ENCODE results near the gene SLC15A1. TPM values are rescaled to one million over a fixed set of nuclear protein-coding genes. Genes with fewer than 3 reads are reported as not detected.
A peak's percentile ranks its signal among the peaks of the same experiment; 100 is the strongest.

Gene SLC15A1
- total RNA-seq, 1 donor from 2014 or later: not detected

DNA sequence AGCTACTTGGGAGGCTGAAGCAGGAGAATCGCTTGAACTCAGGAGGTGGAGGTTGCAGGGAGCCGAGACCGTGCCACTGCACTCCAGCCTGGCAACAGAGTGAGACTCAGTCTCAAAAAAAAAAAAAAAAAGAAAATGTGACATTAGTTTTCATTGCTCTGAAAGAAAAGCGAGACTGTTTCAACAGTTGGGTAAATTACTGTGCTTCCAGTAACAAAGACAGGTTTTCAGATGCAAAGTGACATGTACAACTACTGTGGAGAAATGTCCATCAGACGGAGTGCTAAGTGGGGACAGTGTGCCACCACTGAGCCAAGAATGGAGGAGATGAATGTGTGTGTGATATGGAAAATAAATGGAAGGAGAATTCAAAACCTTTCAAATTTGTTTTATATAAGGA is 24.2 kb upstream of the SLC15A1 start:
- no peaks in the 10 kb centered on the region for H3K36me3 Mint-ChIP-seq (ENCODE audit: low read depth)
- no peaks in the 10 kb centered on the region for H3K4me1 Mint-ChIP-seq (ENCODE audit: low read depth)
- H3K9me3 Mint-ChIP-seq: peaks cover 2% of the 10 kb centered on the region
- no peak for DNase-seq (ENCODE audit: low spot score)
- peaks cover 2% of the 10 kb centered on the region for H3K27me3 Mint-ChIP-seq (ENCODE audit: insufficient read depth)
- H3K4me3 Mint-ChIP-seq: no peak overlapping the region
- no peak overlapping the region for H3K27ac Mint-ChIP-seq
- intact Hi-C loops (cut with micrococcal nuclease): no loop called here

DNA sequence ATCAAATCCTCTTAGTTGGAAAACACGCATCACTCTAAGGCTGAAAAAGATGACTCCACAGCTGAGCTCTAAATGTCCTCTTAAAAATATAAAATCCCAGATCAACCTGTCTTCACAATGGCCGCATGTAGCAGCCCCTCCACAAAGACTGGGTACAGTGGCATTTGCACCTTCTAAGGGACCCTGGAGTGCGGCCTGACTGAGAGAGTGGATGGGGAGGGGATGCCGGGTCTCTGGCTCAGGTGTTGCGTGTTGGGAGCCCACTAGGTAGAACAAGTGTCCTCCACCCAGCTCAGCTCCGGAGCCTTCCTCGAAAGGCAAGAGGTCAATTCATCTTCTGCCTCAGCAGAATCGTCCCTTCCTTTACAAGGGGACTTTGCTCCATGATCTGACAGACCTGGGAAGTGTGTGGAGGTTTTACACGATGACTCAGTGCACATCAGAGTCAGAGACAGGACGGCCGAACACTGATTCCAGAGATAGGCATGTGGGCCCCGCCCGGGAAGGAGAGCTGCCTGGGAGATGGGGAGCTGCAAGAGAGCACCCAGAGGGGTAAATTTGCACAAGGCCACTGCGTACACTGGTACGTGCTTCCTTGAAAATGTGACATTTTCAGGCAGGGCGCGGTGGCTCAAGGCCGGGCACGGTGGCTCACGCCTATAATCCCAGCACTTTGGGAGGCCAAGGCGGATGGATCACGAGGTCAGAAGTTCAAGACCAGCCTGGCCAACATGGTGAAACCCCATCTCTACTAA is 23.5 kb upstream of the SLC15A1 start:
- H3K9me3 Mint-ChIP-seq: peaks cover 8% of the 10 kb centered on the region
- no peaks in the 10 kb centered on the region for H3K4me1 Mint-ChIP-seq (ENCODE audit: low read depth)
- H3K36me3 Mint-ChIP-seq (ENCODE audit: low read depth): peaks cover 2% of the 10 kb centered on the region
- H3K4me3 Mint-ChIP-seq: no peak overlapping the region
- H3K27ac Mint-ChIP-seq: no peak overlapping the region
- intact Hi-C loops (cut with micrococcal nuclease): no loop called here
- H3K27me3 Mint-ChIP-seq (ENCODE audit: insufficient read depth): no peaks in the 10 kb centered on the region
- DNase-seq (ENCODE audit: low spot score): no peak

DNA sequence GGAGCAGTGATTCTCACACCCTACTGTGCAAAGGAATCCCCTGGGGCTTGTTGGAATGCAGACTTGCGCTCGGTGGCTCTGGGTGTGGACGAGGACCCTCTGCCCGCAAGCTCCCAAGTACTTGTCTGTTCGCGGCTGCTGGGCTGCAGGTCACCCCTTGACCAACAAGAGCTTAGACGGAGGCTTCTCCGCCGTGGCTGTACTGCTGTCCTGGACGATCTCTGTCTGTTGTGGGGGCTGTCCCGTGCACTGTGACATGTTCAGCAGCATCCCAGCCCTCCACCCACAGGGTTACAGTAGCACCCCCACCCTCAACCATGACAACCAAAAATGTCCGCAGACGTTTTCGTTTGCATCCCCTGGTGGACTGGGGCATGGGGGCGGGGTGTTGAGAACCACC is 22.9 kb upstream of the SLC15A1 start:
- Mint-ChIP-seq H3K4me1 (ENCODE audit: low read depth) (no peaks in the 10 kb centered on the region), H3K36me3 (ENCODE audit: low read depth) (peaks cover 2% of the 10 kb centered on the region)

DNA sequence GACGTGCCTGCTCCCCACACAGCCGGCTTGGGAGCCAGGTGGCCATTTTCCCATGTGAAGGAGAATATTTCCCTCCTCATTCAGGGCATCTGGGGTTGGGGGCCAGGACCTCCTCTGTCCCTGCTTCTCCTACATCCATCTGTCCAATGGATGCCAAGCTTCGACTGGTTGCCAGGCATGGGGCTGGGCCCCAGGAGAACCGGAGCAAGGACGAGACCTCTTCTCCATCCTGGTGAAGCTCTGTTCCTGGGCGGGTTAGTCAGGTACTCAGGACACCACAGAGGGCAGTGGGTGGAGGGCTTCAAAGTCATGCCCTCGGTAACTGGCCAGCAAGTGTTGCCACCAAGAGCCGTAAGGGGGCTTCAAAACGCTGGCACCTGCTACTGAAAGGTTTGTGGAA is 22.3 kb upstream of the SLC15A1 start:
- H3K9me3 Mint-ChIP-seq: peaks cover 20% of the 10 kb centered on the region
- H3K36me3 Mint-ChIP-seq (ENCODE audit: low read depth): peaks cover 2% of the 10 kb centered on the region
- intact Hi-C loops (cut with micrococcal nuclease): no loop called here
- H3K27me3 Mint-ChIP-seq (ENCODE audit: insufficient read depth): no peaks in the 10 kb centered on the region
- H3K4me1 Mint-ChIP-seq (ENCODE audit: low read depth): no peaks in the 10 kb centered on the region
- H3K4me3 Mint-ChIP-seq: no peak overlapping the region
- no peak overlapping the region for H3K27ac Mint-ChIP-seq
- DNase-seq (ENCODE audit: low spot score): no peak

More for the DNA sequence above, 22.9 kb upstream of the SLC15A1 start:
- H3K27ac Mint-ChIP-seq: no peak overlapping the region
- H3K4me3 Mint-ChIP-seq: no peak overlapping the region
- intact Hi-C loops (cut with micrococcal nuclease): no loop called here
- peaks cover 14% of the 10 kb centered on the region for H3K9me3 Mint-ChIP-seq
- no peaks in the 10 kb centered on the region for H3K27me3 Mint-ChIP-seq (ENCODE audit: insufficient read depth)
- DNase-seq (ENCODE audit: low spot score): no peak

DNA sequence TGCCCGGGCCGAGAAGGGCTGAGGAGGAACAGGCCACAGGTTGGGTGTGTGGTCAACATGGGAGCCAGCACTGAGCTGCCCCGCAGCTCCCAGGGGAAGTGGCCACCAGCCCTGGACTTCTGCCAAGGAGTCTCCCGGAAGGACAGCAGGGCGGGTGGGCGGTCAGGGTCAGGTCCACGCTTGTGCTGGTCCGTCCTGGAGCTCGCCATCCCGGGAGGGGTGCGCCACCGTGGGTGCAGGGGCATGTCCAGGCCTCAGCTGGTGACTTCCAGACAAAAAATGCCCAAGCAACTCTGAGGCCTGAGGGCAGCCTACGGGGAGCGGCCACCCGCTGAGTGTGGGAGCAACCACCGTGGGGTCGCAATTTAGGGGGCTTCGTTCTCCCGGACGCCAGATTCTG is 21.4 kb upstream of the SLC15A1 start:
- H3K27me3 Mint-ChIP-seq (ENCODE audit: insufficient read depth): no peaks in the 10 kb centered on the region
- no peak overlapping the region for H3K4me3 Mint-ChIP-seq
- peaks cover 29% of the 10 kb centered on the region for H3K9me3 Mint-ChIP-seq
- peaks cover 2% of the 10 kb centered on the region for H3K36me3 Mint-ChIP-seq (ENCODE audit: low read depth)
- no peak overlapping the region for H3K27ac Mint-ChIP-seq
- DNase-seq (ENCODE audit: low spot score): no peak
- intact Hi-C loops (cut with micrococcal nuclease): no loop called here
- no peaks in the 10 kb centered on the region for H3K4me1 Mint-ChIP-seq (ENCODE audit: low read depth)

DNA sequence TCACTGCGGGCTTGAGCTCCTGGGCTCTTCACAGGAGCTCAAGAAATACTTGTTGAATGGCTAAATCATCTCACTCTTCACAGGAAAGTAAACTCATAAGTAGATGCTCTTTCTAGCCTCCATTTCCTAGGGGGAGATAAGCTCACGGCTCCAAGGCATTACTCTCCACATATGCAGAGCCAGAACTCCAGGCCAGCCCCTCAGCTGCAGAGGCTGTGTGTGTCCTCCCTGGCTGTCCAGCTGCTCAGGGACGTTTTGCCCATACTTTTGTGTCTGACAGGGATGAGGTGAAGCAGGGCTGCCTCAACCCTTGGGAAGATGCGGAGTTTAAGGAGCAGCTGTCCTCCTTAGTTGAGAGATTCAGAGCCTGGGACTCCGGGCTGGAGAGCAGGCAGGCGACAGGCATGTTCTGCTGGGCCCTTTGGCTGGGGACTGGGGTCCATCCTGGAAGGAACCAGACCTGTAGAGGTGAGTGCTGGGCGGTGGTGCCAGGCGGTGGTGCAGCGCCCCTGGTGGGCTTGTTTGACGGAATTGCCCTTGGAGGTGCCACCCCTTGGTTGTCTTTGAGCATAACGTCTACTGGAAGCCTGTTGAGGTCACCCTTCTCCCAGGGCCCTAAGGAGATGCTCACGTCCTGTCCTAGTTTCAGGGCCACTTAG is 20.5 kb upstream of the SLC15A1 start:
- Mint-ChIP-seq H3K9me3 (peaks cover 38% of the 10 kb centered on the region), H3K36me3 (ENCODE audit: low read depth) (peaks cover 2% of the 10 kb centered on the region), H3K4me3 (no peak overlapping the region), H3K27ac (no peak overlapping the region), H3K27me3 (ENCODE audit: insufficient read depth) (peaks cover 2% of the 10 kb centered on the region), H3K4me1 (ENCODE audit: low read depth) (no peaks in the 10 kb centered on the region)
- DNase-seq (ENCODE audit: low spot score): no peak
- intact Hi-C loops (cut with micrococcal nuclease): no loop called here

DNA sequence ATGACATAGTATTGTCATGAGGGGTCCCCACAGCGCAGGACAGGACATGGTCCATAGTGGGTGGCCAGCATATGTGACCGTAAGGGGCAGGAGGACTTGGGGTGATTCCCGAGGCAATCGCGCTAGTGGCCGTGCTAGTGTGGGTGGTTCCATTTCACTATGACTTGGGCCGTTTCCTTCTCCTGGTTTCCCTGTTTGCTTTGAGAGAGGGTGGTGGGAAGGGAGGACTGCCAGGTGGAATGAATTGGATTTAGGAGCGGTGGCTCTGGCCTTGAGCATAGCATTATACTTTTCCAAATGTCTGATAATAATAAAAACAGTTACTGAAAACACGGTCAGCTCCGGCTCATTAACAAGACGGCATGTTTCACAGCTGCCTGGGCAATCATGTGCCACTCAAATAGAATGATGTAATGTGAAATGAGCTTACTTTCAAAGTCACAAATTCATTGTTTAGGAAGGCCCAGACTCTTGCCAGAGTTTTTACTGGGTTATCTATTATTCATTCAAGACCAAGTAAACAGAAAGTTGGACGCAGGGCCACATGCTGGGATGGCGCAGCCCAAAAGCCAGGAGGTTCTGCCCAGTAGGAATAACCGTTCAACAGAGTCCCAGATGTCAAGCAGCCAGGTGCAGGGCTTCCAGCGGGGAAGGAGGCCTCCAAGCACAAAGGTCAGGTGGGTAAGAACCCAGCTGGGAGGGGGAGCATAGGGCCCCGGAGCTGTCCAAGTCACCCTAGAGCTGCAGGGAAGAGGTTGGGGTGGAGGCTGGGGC is 19.6 kb upstream of the SLC15A1 start:
- intact Hi-C loops (cut with micrococcal nuclease): no loop called here
- no peak for DNase-seq (ENCODE audit: low spot score)
- no peak overlapping the region for H3K27ac Mint-ChIP-seq
- H3K4me3 Mint-ChIP-seq: no peak overlapping the region
- peaks cover 4% of the 10 kb centered on the region for H3K27me3 Mint-ChIP-seq (ENCODE audit: insufficient read depth)
- peaks cover 2% of the 10 kb centered on the region for H3K36me3 Mint-ChIP-seq (ENCODE audit: low read depth)
- no peaks in the 10 kb centered on the region for H3K4me1 Mint-ChIP-seq (ENCODE audit: low read depth)
- peaks cover 38% of the 10 kb centered on the region for H3K9me3 Mint-ChIP-seq

DNA sequence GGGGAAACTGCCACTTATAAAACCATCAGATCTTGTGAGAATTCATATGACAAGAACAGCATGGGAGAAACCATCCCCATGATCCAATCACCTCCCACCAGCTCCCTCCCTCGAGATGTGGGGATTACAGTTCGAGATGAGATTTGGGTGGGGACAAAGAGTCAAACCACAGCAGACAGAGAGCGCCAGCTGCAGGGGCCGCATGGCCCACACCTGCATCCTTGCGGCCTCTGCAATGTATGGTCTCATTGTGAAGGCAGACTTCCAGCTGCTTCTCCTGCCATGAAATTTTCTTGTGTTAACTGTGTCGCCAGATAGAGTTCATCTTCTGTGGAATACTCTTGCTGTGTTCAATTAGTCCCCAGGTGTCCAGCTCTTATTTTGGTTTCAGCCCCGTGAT is 17.3 kb upstream of the SLC15A1 start:
- H3K27me3 Mint-ChIP-seq (ENCODE audit: insufficient read depth): peaks cover 4% of the 10 kb centered on the region
- H3K4me3 Mint-ChIP-seq: no peak overlapping the region
- no peak overlapping the region for H3K27ac Mint-ChIP-seq
- DNase-seq (ENCODE audit: low spot score): no peak
- peaks cover 38% of the 10 kb centered on the region for H3K9me3 Mint-ChIP-seq
- intact Hi-C loops (cut with micrococcal nuclease): no loop called here
- H3K36me3 Mint-ChIP-seq (ENCODE audit: low read depth): peaks cover 2% of the 10 kb centered on the region
- no peaks in the 10 kb centered on the region for H3K4me1 Mint-ChIP-seq (ENCODE audit: low read depth)

DNA sequence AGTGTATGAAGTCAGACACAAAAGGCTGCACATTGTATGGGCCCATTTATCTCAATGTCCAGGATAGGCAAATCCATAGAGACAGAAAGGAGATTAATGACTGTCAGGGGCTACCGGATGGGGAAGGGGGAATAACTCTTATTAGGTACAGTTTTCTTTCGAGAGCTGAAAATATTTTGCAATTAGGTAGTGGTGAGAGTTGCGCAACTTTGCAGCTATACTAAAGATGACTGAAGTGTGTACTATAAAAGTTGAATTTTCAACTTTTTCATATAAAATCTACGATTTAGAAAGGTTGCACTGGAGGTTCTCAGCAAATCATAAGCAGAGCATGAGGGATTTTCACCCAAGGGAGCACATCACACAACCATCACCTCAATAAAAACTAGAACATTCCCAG is 16.1 kb upstream of the SLC15A1 start:
- intact Hi-C loops (cut with micrococcal nuclease): no loop called here
- Mint-ChIP-seq H3K27me3 (ENCODE audit: insufficient read depth) (peaks cover 4% of the 10 kb centered on the region), H3K27ac (no peak overlapping the region), H3K36me3 (ENCODE audit: low read depth) (peaks cover 2% of the 10 kb centered on the region), H3K9me3 (peaks cover 38% of the 10 kb centered on the region), H3K4me3 (no peak overlapping the region), H3K4me1 (ENCODE audit: low read depth) (no peaks in the 10 kb centered on the region)
- no peak for DNase-seq (ENCODE audit: low spot score)

DNA sequence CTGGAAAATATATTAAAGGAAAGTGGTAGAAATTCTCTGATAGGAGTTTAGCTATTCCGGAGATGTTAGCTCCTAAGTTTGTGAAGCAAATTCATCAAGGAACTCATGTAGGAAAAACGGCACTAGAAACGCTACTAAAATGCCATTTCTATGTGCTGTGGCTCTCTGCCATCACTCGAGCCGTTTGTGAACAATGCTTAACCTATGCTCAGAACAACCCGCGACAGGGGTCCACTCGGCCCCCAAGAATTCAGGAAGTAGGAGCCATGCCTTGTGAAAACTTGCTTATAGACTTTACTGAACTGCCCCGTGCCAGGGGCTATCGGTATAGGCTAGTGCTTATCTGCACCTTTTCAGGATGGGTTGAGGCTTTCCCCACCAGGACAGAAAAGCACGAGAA is 14.2 kb upstream of the SLC15A1 start:
- DNase-seq (ENCODE audit: low spot score): no peak
- no peak overlapping the region for H3K4me3 Mint-ChIP-seq
- peaks cover 2% of the 10 kb centered on the region for H3K4me1 Mint-ChIP-seq (ENCODE audit: low read depth)
- peaks cover 37% of the 10 kb centered on the region for H3K9me3 Mint-ChIP-seq
- H3K36me3 Mint-ChIP-seq (ENCODE audit: low read depth): peaks cover 2% of the 10 kb centered on the region
- no peak overlapping the region for H3K27ac Mint-ChIP-seq
- peaks cover 4% of the 10 kb centered on the region for H3K27me3 Mint-ChIP-seq (ENCODE audit: insufficient read depth)
- intact Hi-C loops (cut with micrococcal nuclease): no loop called here

DNA sequence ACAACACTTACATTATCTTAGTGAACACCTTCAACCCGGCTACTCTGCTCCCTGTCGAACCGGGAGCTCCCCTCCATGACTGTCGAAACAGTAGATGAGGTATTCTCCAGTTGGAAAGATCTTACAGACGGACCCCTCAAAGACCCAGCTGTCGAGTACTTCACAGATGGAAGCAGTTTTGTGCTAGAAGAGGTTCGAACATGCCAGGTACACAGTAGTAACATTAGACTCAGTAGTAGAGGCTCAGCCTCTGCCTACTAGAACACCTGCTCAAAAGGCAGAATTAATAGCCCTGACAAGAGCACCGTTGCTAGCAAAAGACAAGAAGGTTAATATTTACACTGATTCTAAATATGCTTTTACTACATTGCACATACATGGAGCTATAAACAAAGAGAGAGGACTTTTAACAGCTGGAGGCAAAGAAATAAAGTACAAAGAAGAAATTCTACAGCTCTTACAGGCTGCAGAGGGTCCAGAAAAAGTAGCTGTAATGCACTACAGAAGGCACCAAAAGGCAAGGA is 13.6 kb upstream of the SLC15A1 start:
- Mint-ChIP-seq H3K27ac (no peak overlapping the region), H3K27me3 (ENCODE audit: insufficient read depth) (peaks cover 4% of the 10 kb centered on the region), H3K36me3 (ENCODE audit: low read depth) (no peaks in the 10 kb centered on the region), H3K9me3 (peaks cover 32% of the 10 kb centered on the region), H3K4me1 (ENCODE audit: low read depth) (peaks cover 8% of the 10 kb centered on the region), H3K4me3 (no peak overlapping the region)
- intact Hi-C loops (cut with micrococcal nuclease): no loop called here
- no peak for DNase-seq (ENCODE audit: low spot score)

DNA sequence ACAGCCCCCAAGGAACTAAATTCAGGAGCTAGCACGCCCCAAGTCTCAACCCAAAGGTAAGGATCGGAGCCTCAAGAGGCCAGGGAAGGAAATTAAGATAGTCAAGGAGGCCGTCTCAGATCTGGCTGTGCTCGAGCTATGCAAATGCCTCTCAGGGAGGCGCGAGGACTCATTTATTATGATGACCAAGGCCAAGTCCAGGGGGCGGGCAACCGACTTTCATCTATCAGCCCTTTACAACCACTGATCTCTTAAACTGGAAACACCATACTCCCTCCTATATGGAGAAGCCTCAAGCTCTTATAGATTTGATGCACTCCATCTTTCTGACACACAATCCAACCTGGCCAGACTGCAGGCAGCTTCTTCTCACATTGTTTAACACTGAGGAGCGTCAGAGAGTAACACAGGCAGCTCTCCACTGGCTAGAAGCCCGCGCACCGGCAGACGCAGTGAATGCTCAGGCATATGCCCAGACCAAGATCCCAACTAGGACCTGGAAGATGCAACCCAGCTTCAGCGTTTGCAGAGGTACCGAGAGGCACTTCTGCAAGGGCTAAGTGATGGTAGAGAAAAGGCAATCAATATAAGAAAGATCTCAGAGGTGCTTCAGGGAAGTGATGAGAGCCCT is 9.6 kb upstream of the SLC15A1 start:
- Mint-ChIP-seq H3K36me3 (ENCODE audit: low read depth) (no peaks in the 10 kb centered on the region), H3K4me3 (peak overlapping the region; percentile 37), H3K4me1 (ENCODE audit: low read depth) (peaks cover 8% of the 10 kb centered on the region), H3K27ac (no peak overlapping the region), H3K9me3 (peaks cover 15% of the 10 kb centered on the region), H3K27me3 (ENCODE audit: insufficient read depth) (no peaks in the 10 kb centered on the region)
- intact Hi-C loops (cut with micrococcal nuclease): no loop called here
- DNase-seq (ENCODE audit: low spot score): no peak
